DLD1 (cell line): ENCODE data around the gene FALEC.

Experiments used
- in situ Hi-C: cut with HindIII; loops from 2 replicates; pipeline ENCODE4 v1.10.0; 2017; ENCODE audit warnings: low sequenced_read_pairs

FALEC gene

DNA sequence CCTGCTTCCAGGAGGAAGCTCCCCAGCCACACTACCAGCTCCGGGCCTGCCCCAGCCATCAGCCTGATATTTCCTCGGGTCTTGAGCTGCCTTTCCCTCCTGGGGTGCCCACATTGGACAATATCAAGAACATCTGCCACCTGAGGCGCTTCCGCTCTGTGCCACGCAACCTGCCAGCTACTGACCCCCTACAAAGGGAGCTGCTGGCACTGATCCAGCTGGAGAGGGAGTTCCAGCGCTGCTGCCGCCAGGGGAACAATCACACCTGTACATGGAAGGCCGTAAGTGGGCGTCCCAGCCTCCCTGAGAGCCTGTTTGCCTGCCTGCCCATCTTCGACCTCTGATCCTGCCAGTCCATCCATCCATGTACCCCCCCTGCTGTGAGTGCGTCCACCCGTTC lies 4.0 kb upstream of the FALEC start:
- in situ Hi-C loops = no loop called here

DNA sequence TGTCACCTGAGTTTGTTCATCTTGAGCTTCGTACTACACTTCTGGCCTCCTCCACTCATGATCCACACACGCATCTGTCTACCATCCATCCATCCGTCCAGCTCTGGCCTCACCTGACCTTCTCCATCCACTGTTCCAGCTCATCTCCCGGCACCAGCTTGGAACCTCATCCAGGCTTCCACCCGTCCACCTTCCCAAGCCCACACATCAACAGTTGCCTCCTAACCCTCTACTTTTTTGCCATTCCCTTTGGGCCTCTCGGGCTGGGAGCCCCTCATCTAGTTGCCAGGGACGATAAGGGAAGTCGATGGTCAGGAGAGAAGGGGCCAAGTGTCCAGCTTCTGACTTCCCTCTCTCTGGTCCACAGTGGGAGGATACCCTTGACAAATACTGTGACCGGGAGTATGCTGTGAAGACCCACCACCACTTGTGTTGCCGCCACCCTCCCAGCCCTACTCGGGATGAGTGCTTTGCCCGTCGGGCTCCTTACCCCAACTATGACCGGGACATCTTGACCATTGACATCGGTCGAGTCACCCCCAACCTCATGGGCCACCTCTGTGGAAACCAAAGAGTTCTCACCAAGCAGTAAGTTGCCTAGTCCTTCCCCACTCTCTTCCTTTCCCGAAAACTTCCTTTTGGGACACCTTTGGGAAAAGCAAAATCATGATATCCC lies 3.4 kb upstream of the FALEC start:
- in situ Hi-C loops = no loop called here

DNA sequence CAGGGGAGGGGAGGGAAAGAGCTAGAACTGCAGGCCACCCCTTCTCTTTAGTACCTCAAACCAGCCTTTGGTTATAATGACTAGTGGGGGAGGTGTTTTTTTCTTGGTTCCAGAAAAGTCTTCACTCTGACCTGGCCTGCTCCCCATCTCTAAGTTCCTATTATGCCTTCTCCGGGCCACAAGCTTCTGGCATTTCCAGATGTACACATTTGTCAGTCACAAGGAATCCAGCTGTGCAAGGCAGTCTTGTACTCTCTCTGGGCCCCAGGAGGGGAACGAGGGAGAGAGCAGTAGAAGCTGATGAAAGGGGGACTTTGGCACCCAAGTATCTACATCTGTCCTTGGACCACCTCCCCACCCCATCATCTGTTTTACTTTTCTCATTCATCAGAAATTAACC lies 2.7 kb upstream of the FALEC start:
- in situ Hi-C loops = no loop called here

DNA sequence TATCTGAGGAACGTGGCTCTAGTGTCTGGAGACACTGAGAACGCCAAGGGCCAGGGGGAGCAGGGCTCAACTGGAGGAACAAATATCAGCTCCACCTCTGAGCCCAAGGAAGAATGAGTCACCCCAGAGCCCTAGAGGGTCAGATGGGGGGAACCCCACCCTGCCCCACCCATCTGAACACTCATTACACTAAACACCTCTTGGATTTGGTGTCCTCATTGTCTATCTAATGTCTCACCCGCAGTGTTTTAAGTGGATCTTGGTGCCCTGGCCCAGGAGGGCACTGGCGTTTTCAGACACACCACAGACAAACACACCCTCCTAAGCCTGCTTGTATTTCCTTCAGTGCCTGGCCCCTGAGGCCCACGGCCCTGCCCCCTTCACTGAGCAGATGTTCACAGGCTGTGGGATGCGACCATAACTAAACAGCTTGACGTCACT lies 2.2 kb upstream of the FALEC start:
- in situ Hi-C loops = no loop called here

DNA sequence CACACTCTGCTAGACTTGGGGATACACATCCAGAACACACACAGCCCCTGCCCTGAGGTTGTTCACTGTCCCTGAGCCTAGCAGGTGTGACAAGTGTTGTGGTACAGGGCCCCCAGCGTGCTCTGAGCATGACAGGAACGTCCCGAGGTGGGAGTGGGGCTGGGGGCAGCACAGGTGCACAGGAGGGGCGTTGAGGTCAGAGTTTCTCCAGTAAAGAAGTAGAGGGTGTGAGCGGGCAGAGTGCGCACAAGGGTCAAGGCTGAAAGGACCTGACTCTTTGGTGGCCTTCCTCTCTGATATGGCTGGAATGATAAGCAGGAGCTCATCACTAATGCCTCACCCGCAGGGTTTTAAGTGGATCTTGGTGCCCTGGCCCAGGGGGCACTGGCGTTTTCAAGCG lies 1.3 kb upstream of the FALEC start:
- in situ Hi-C loops = no loop called here

DNA sequence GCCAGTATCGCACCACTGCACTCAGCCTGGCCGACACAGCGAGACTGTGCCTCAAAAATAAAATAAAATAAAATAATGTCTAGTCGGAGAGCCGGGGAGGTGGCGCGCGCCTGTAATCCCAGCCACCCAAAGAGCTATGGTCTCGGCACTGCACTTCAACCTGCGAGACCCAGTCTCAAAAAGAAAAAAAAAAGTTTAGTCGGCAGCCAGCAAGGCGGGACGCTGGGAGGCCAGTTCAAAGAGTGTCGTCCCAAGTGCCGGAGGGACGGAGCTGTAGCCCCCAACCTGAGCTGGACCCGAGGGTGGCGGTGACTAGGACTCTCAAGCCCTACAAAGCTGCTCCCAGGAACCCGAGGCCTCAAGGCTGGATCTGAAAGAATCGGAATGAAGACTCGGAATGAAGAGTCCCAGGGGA lies 632 bp upstream of the FALEC start:
- in situ Hi-C loops = no loop called here

DNA sequence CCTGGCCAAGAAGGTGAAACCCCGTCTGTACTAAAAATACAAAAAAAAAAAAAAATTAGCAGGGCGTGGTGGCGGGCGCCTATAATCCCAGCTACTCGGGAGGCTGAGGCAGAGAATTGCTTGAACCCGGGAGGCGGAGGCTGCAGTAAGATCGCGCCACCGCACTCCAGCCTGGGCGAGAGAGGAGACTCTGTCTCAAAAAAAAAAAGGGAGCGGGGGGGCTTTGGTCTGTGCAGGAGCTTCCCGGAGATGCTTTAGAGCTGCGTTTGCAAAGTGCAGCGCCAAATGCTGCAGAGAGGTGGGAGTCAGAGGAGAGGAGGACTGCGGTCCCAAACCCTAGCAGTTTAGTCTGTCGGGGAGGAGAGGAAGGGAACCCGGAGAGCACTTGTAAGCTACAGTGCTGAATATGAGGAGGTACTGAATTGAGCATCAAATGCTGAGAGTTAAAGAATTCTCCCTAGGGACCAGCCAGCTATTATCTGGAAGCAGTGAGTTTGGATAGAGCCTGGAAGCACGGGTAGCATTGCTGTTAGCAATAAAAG lies 569 bp downstream of the FALEC start:
- in situ Hi-C loops = no loop called here

DNA sequence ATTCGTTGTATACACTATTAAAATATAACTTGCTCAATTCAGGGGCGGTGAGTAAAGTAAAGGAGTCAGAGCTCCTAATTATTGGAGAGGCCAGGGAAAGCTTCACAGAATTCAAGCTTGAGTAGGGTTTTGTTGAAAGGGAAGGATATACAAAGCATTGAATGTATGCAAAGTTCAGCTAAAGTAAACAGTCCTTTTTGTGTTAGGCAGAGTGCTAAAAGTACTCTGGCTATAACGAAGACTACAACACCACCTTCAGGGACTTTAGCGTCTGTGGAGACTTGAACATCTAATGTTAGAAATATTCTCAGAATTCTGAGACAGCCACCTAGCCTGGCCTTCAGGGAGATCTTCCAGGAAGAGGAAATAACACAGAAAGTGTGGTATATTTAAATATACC lies 1.1 kb downstream of the FALEC start:
- in situ Hi-C loops = no loop called here

DNA sequence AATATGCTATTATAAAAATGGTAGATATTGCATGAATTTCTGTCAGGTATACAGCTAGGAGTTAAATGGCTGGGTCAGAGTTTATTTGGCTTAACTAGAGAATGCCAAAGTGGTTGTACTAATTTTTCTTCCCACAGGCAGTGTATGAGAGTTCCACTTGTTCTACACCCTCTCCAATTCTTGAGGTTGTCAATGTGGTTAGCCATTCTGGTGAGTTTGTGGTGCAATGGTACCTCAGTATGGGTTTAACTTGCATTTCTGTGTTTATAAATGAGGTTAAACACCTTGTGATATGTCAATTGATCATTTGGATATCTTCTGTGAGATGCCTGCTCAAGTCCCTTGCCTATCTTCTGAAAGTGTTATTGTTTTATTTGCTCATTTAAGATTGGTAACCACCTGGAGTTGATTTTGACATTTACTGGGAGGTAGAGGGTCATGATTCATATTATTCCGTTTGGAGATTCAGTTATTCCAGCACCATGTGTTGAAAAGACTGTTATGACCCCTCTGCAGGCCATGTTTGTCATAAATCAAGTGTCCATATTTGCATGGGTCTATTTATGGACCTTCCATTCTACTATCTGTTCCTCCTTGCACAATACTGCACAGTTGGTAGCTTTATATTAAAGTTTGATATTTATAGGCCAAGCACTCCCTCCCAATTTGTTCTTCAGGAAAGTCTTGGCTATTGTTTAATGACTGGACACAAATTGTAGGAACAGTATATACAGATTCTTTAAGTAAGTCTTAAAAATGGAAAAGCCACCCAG lies 5.8 kb downstream of the FALEC start:
- in situ Hi-C loops = no loop called here

DNA sequence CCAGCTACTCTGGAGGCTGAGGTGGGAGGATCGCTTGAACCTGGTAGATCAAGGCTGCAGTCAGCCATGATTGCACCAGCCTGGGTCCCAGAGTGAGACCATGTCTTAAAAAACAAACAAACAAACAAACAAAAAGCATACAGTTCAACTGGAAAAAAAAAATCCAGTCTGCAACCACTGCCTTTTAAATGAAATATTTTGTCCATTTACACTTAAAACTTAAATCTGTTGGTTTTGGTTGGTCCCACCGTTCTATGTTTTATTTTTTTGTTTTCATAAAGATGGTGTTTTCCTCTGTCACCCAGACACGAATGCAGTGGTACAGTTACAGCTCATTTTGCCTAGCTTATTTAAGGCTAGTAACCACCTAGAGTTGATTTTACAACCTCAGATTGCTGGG lies 9.8 kb downstream of the FALEC start:
- in situ Hi-C loops = no loop called here

DNA sequence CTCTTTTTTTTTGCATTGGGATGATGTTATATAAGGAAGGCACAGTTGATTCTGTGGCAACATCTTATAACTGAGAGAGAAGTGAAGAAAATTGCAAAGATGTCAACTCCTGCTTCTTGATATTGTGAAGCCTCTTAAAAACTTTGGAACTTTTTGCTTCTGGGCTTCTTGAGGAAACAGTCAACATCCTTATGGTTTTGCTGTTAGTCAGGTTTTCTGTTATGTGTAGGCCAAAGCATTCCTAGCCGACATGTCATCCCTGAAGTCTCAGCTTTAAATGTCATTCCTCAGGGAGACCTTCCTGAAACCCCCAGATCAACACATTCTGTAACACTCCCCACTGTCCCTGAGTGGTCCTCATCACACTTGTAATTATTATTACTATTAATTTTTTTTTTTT lies 12.6 kb downstream of the FALEC start:
- in situ Hi-C loops = no loop called here

DNA sequence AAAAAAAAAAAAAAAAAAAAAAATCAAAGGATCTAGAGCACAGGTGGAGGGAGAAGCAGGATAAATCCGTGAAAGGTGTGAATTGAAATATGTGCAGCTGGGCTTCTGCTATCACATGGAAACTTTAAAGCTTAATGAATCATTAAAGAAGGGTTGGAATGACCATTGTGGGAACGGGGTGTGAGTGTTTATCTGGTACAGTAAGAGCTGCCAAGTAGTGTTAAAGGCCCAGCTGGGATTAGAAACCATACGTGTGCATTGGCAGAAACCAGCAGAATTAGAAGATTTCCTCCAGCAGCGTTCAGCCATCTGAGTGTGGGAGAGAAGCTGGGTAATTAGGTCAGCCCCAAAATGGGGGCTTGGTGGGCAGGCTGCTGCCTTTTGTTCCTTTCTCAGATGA lies 13.5 kb downstream of the FALEC start:
- in situ Hi-C loops = no loop called here

DNA sequence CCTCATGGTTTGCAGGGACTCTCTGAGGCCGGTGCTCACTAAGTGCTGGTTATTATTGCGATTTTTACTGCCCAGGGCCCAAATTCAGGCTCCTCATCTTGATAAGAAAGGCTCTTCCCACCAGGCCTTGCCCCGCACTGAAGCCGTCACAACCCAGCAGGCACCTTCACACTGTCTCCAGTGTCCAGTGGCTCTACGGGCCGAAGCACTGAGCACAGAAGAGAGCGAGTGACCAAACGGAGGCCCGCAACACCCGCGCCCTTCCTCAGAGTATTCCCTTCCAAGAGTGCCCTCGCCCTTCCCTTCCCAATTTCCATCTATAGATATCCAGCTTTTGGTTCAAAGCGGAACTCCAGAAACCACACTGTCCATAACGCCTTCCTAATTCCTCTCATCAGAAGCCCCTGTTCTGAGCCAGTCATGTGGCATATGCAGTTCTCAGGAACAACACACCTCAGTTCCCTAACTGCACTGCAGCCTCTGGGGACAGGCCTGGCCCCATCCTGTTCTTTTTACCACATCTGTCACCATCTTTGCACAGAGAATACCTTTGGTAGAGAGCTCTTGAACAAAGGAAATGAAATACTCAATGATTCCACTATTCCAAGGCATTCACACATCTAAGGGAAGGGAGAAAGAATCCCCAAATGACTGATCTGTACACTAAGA lies 15.1 kb downstream of the FALEC start:
- in situ Hi-C loops = no loop called here

DNA sequence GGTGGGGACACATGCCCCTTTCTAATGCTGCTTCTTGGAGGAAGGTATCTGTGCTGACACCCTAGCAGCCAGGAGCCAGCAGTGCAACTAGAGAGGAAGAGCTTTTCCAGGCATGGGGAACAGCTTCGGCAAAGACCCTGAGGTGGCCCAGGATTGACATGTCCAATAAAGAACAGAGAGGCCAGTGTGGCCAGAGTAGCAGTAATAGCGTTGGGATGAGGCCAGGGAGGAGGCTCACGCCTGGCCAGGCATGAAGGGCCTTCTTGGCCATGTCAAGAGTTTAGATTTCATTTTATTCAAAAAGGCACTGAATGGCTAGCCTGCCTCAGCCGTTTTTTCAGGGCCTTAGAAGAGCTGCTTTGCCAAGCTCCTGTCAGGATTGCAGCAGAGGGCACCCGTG lies 17.3 kb downstream of the FALEC start:
- in situ Hi-C loops = no loop called here

DNA sequence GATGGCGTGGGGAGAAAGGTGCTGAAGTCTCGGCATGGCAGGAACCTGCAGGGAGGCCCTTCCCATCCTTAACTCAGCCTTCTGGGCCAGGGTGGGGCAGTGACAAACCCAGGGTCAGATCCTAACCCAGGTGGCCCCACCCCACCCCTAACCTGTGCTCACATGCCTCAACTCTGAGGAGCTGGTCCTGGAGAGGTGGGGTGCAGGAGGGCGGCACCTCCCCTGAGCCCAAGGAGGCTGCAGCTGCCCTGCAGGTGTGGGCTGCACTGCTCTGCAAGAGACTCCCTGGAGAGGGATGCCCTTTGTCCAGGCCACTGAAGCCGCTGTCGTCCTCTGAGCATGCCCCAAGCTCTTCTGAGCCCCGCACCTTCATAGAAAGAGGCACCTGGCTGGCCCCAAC lies 18.4 kb downstream of the FALEC start:
- in situ Hi-C loops = no loop called here

DNA sequence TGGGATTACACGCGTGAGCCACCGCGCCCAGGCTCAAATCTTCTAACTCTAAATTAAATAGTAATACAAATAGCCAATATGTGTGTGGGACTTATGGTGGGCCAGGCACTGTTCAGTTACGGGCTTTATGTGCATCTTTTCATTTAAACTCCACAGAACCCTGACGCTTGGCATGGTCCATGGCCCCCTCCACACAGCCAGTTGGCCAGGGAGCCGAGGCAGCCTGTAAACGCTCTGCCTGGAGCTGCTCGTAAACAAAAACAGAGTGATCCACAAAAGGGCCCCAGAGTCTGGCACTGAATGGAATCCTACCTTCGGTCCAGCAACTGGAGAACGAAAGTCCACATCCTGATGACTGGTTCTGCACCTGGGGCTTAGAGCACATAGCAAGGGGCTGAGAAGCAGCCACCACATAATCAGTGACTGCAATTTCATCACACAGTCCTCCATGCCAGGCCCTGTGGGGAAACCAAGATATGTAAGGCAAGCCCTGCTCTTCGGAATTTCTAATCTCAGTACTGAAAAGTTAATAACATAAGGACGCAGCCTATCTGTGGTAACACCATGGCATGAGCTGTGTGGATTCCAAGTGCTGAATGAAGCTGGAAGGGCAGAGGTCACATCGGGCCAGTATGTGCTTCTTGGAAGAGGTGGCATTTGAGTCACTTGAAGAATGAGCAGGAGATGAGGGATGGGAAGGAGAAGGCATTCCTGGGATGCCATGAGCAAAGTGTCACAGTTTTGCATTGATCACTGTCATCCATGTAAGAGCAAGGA lies 20.1 kb downstream of the FALEC start:
- in situ Hi-C loops = no loop called here

DNA sequence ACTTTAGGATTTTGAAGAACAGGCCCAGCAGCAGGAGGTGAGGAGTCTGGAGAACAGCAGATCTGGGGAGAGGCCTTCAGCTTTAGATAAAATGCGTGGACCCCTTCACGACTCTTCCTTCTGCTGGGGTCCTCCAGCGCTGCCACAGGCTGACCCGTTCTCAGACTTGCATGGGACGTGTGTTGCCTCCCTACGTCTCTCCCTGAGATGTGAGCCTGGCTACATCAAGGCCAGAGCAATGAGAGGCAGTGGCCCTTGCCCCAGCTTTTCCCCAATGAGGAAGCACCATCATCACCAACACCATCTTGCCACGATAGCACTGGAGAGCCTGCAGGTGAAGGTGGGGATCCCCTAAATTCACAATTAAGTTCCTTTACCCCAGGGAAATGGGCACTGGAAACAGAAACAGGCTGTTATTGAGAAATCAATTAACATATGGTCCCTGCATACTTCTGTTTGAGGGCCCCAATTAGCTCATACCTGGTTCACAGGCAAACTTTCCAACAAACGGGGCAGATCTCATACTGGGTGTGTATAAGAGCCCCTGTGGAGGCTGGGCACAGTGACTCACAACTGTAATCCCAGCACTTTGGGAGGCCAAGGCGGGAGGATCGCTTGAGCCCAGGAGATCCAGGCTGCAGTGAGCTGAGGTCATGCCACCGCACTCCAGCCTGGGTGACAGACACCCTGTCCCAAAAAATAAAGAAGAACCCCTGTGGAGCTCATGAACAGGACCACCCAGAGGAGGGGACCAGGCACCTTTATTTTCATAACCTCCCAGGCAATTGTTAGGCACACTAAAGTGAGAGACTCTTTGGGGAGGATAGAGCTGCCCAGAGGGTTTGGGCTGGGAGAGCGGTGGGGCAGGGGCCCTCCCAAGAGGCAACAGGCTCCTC lies 21.5 kb downstream of the FALEC start:
- in situ Hi-C loops = no loop called here

DNA sequence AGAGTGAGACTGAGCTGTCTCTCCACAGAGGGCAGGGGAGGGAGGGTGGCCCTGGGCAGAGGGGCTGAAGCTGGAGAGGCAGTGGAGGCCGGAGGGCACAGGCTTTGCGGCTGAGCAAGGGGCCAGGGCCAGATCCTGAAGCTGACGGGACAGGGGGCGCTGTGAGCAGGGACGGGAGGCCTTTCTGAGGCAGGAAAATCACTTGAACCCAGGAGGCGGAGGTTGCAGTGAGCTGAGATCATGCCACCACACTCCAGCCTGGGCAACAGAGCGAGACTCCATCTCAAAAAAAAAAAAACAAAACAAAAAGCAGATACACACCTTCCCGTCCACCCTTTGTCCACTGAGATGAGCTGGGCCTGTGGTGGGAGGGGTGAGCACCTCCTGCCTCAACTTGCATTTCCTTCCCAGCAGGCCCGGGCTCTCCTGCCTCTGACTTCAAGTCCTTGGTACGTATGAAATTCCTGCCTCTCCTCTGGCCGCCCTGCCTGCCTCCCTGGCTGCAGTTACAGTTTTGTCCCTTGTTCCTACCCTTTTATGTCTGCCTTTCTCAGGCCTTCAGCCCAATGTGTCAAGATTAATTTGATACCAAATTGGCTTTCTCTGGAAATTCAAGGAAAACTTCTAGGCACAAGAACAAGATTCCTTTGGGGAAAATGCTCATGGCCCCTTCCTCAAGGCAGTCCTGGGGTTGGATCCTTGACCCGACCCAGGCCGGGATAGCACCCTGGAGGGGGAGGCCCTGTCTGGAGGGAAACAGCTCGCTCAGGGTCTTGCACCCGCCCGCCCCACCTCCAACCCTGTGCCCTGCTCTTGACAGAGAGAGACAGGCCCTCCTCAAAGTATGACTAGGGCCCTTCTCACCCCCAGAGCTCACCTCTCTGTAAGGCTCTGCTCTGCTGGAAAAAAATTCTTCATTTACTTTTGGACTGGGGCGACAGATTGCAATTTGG lies 22.5 kb downstream of the FALEC start:
- in situ Hi-C loops = no loop called here
